HG02759 (cell line): ENCODE measurements around the gene SNX17.
A peak's percentile ranks its signal among the peaks of the same experiment; 100 is the strongest.
"Not testable (repeated sequence)": the region's sequence is repeated elsewhere in the genome, so short reads cannot be mapped to it uniquely, and the experiment has no call there.

Source experiments
- ATAC-seq: cut with Tn5 transposase; IDR thresholded peaks from one replicate; pipeline ENCODE4 v1.9.1; 2021; ENCODE audit warnings: mild to moderate bottlenecking, moderate library complexity; ENCODE audit not compliant: unreplicated experiment

The SNX17 gene

GRCh38 chr2:27398962-27399361, 28.5 kb downstream of the SNX17 start:
- ATAC-seq, result no peak

- ATAC-seq, result no peak
Measured at GRCh38 chr2:27400348-27401135, 30.1 kb downstream of the SNX17 start.

GRCh38 chr2:27407798-27408491, 37.5 kb downstream of the SNX17 start:
- no peak for ATAC-seq

GRCh38 chr2:27408601-27409320, 38.3 kb downstream of the SNX17 start:
- ATAC-seq, result peak; percentile 26

GRCh38 chr2:27409321-27410073, 39.1 kb downstream of the SNX17 start, which contains the start of gene PPM1G:
PPM1G (minus strand) TSS chr2:27409591; CDS start chr2:27409422, 169 bp downstream.
- peak; percentile 96 for ATAC-seq

- ATAC-seq, result no peak
Measured at GRCh38 chr2:27412419-27413152, 42.2 kb downstream of the SNX17 start.

- no peak for ATAC-seq
Measured at GRCh38 chr2:27416151-27416550, 45.7 kb downstream of the SNX17 start.

GRCh38 chr2:27420996-27421395, 50.6 kb downstream of the SNX17 start:
- ATAC-seq, result no peak

- no peak for ATAC-seq
Measured at GRCh38 chr2:27421660-27422250, 51.3 kb downstream of the SNX17 start.

- no peak for ATAC-seq
Measured at GRCh38 chr2:27422958-27423357, 52.5 kb downstream of the SNX17 start.

GRCh38 chr2:27425039-27425438, 54.6 kb downstream of the SNX17 start:
- ATAC-seq, result not testable (repeated sequence)
